HG03565 (cell line): ENCODE results near the gene NKAIN1.
"Not testable (repeated sequence)": the region's sequence is repeated elsewhere in the genome, so short reads cannot be mapped to it uniquely, and the experiment has no call there.

ENCODE experiments used
- ATAC-seq: cut with Tn5 transposase; IDR thresholded peaks from one replicate; pipeline ENCODE4 v1.9.1; 2021; ENCODE audit warnings: mild to moderate bottlenecking, moderate library complexity; ENCODE audit not compliant: unreplicated experiment

NKAIN1 gene

GRCh38 chr1:31239653-31240241 is at the start of gene NKAIN1:
Gene NKAIN1, minus strand, starts transcription at chr1:31239887. Its CDS starts 340 bp downstream, at chr1:31239547.
- ATAC-seq, result no peak

- ATAC-seq, result no peak
These were observed 49.3 kb upstream of the NKAIN1 start for GRCh38 chr1:31289021-31289420.

- ATAC-seq, result not testable (repeated sequence)
These were observed 48.1 kb upstream of the NKAIN1 start for GRCh38 chr1:31287791-31288190.

GRCh38 chr1:31282426-31282825 is 42.7 kb upstream of the NKAIN1 start:
- not testable (repeated sequence) for ATAC-seq

GRCh38 chr1:31273619-31274018 is 33.9 kb upstream of the NKAIN1 start:
- no peak for ATAC-seq

- no peak for ATAC-seq
These were observed 32.7 kb upstream of the NKAIN1 start for GRCh38 chr1:31272369-31272768.

- no peak for ATAC-seq
These were observed 26.9 kb upstream of the NKAIN1 start for GRCh38 chr1:31266547-31266946.

GRCh38 chr1:31264790-31265386 is 25.2 kb upstream of the NKAIN1 start:
- ATAC-seq, result no peak

GRCh38 chr1:31263408-31263807 is 23.7 kb upstream of the NKAIN1 start:
- ATAC-seq, result no peak

GRCh38 chr1:31262393-31262792 is 22.7 kb upstream of the NKAIN1 start:
- ATAC-seq, result not testable (repeated sequence)

GRCh38 chr1:31261916-31262315 is 22.2 kb upstream of the NKAIN1 start:
- ATAC-seq, result no peak

- ATAC-seq, result no peak
These were observed 20.1 kb upstream of the NKAIN1 start for GRCh38 chr1:31259746-31260145.

GRCh38 chr1:31258581-31258980 is 18.9 kb upstream of the NKAIN1 start:
- ATAC-seq, result no peak

GRCh38 chr1:31257213-31257612 is 17.5 kb upstream of the NKAIN1 start:
- no peak for ATAC-seq

GRCh38 chr1:31249854-31250253 is 10.2 kb upstream of the NKAIN1 start:
- no peak for ATAC-seq

GRCh38 chr1:31248276-31248675 is 8.6 kb upstream of the NKAIN1 start:
- no peak for ATAC-seq

- ATAC-seq, result no peak
These were observed 4.6 kb upstream of the NKAIN1 start for GRCh38 chr1:31244326-31244725.

GRCh38 chr1:31243501-31244286 is 4.0 kb upstream of the NKAIN1 start:
- ATAC-seq, result no peak

- no peak for ATAC-seq
These were observed 1.6 kb upstream of the NKAIN1 start for GRCh38 chr1:31241321-31241720.

GRCh38 chr1:31238986-31239613 is 587 bp downstream of the NKAIN1 start:
- ATAC-seq, result no peak

- no peak for ATAC-seq
These were observed 1.1 kb downstream of the NKAIN1 start for GRCh38 chr1:31238612-31238985.

GRCh38 chr1:31234870-31235269 is 4.8 kb downstream of the NKAIN1 start:
- ATAC-seq, result no peak
